PC-9 (cell line): ENCODE measurements around the gene SYTL2. TPM values are rescaled to one million over a fixed set of nuclear protein-coding genes. Genes with fewer than 3 reads are reported as not detected.

Source experiments
- BruUV-seq: library from RNA; stranded (reverse); fragments of 400-500 nt; replicated peaks from 2 replicates; lab custom pipeline; 2021; lab: Mats Ljungman, UMichigan
- CTCF ChIA-PET: fragments of 300-600 bp; sonication (Branson Sonifier 250); formaldehyde crosslinking; loops from one replicate; lab custom pipeline; 2022; ENCODE audit warnings: antibody characterized with exemption; lab: Charles Lee
- POLR2A ChIA-PET: fragments of 300-600 bp; sonication (Branson Sonifier 250); formaldehyde crosslinking; loops from one replicate; lab custom pipeline; 2022; ENCODE audit warnings: antibody characterized with exemption; ENCODE audit not compliant: unreplicated experiment; lab: Charles Lee
- DNase-seq, 2 experiments: peaks; one replicate each; pipeline versions ENCODE4 v3.0.0 to v3.0.0-alpha.2; 2015 to 2022; ENCODE audit warnings: mixed read lengths in 1 of 2
- H2AFZ ChIP-seq: fragments of 200-600 bp; sonication (generic); 2 replicates; pipeline ENCODE4 v1.8.1; 2017; ENCODE audit warnings: antibody characterized with exemption
- H3F3A ChIP-seq: fragments of 200-600 bp; sonication (generic); 2 replicates; pipeline ENCODE4 v1.8.1; 2017; ENCODE audit warnings: antibody characterized with exemption, mild to moderate bottlenecking, low read depth; ENCODE audit not compliant: insufficient read depth
- H3K27ac ChIP-seq: fragments of 200-600 bp; sonication (generic); 2 replicates; pipeline ENCODE4 v1.6.1; 2016; ENCODE audit warnings: mixed run types
- H3K27me3 ChIP-seq: fragments of 200-600 bp; sonication (generic); 2 replicates; pipeline ENCODE4 v1.6.1; 2016; ENCODE audit warnings: low read depth, mixed run types; ENCODE audit not compliant: insufficient read depth
- H3K36me3 ChIP-seq: fragments of 200-600 bp; sonication (generic); 2 replicates; pipeline ENCODE4 v1.6.1; 2016; ENCODE audit warnings: low read depth, mixed run types
- H3K4me1 ChIP-seq: fragments of 200-600 bp; sonication (generic); replicated peaks from 2 replicates; pipeline ENCODE4 v1.6.1; 2016; ENCODE audit warnings: mixed run types; ENCODE audit not compliant: insufficient read depth
- H3K4me2 ChIP-seq: fragments of 200-600 bp; sonication (generic); 2 replicates; pipeline ENCODE4 v1.6.1; 2017; ENCODE audit warnings: mixed run types
- H3K4me3 ChIP-seq: fragments of 200-600 bp; sonication (generic); 2 replicates; pipeline ENCODE4 v1.6.1; 2016; ENCODE audit warnings: mixed run types
- H3K79me2 ChIP-seq: fragments of 200-600 bp; sonication (generic); 2 replicates; pipeline ENCODE4 v1.6.1; 2017; ENCODE audit warnings: low read depth, mixed run types
- H3K9me2 ChIP-seq: fragments of 200-600 bp; sonication (generic); 2 replicates; pipeline ENCODE4 v1.8.1; 2017; ENCODE audit warnings: mild to moderate bottlenecking; ENCODE audit not compliant: insufficient read depth
- H3K9me3 ChIP-seq: fragments of 200-600 bp; sonication (generic); 2 replicates; pipeline ENCODE4 v1.8.1; 2016; ENCODE audit warnings: low read depth; ENCODE audit not compliant: insufficient read depth
- H4K20me1 ChIP-seq: fragments of 200-600 bp; sonication (generic); 2 replicates; pipeline ENCODE4 v1.8.1; 2017; ENCODE audit not compliant: insufficient read depth
- EZH2 ChIP-seq: fragments of 200-600 bp; sonication (generic); IDR thresholded peaks from 2 replicates; pipeline ENCODE4 v1.8.0; 2017; ENCODE audit warnings: antibody characterized with exemption, low read depth
- intact Hi-C: fragments of 100-400 bp; cut with micrococcal nuclease; formaldehyde crosslinking; loops from one replicate; pipeline ENCODE4 v1.10.0; 2022; ENCODE audit not compliant: unreplicated experiment
- total RNA-seq: library from RNA; stranded (reverse); gene quantifications from 2 replicates; pipeline ENCODE4 v1.2.3, GENCODE V29; 2021
- TF ChIP-seq, protein P1 (sequence below): fragments of 200-600 bp; sonication (generic); conservative IDR thresholded peaks from 2 replicates; pipeline ENCODE4 v1.6.1; 2017; ENCODE audit warnings: mixed run types, antibody characterized with exemption, mild to moderate bottlenecking, moderate library complexity

Gene SYTL2
- total RNA-seq, 1 experiment from 2014 or later = 13.3 TPM

DNA sequence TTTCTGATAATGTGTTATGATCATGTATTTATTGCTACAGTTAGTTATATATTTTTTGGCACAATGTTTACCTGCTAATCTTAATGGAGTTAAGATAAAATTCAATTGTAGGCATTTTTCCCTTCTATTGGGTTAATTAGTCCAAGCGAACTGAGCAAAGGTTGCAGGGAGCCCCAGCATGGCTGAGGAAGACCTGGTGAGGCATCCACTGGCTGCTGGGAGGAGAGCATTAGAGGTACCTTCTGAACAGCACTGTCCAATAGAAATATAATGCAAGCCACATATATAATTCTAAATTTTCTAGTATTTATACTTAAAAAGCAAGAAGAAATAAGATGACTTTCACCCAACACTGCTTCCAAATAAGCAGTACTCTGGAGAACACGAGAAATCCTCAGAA is 163.9 kb downstream of the SYTL2 start:
- H2AFZ ChIP-seq = peak overlapping the region; percentile 92
- H3K27ac ChIP-seq = peak overlapping the region; percentile 76
- intact Hi-C loops = no loop called here
- BruUV-seq = no TSS peak
- H4K20me1 ChIP-seq = no peaks in the 10 kb centered on the region
- H3K4me1 ChIP-seq = peaks cover 24% of the 10 kb centered on the region
- H3K79me2 ChIP-seq = peaks cover 26% of the 10 kb centered on the region
- H3F3A ChIP-seq = peaks cover 49% of the 10 kb centered on the region
- H3K4me2 ChIP-seq = peak overlapping the region; percentile 90
- H3K27me3 ChIP-seq = no peaks in the 10 kb centered on the region
- no peak for TF ChIP-seq EZH2
- TF ChIP-seq, protein P1, sequence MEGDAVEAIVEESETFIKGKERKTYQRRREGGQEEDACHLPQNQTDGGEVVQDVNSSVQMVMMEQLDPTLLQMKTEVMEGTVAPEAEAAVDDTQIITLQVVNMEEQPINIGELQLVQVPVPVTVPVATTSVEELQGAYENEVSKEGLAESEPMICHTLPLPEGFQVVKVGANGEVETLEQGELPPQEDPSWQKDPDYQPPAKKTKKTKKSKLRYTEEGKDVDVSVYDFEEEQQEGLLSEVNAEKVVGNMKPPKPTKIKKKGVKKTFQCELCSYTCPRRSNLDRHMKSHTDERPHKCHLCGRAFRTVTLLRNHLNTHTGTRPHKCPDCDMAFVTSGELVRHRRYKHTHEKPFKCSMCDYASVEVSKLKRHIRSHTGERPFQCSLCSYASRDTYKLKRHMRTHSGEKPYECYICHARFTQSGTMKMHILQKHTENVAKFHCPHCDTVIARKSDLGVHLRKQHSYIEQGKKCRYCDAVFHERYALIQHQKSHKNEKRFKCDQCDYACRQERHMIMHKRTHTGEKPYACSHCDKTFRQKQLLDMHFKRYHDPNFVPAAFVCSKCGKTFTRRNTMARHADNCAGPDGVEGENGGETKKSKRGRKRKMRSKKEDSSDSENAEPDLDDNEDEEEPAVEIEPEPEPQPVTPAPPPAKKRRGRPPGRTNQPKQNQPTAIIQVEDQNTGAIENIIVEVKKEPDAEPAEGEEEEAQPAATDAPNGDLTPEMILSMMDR = no peak
- H3K4me3 ChIP-seq = peak overlapping the region; percentile 72
- POLR2A ChIA-PET = interaction anchor here (0.6 to 0.9 kb wide), 2 partner anchors 18 to 519 kb away, joined by 6 to 10 read pairs; no protein-coding TSS in a partner anchor
- no peaks in the 10 kb centered on the region for H3K9me2 ChIP-seq
- DNase-seq = peak in 1 of 2 experiments; percentile 31
- H3K36me3 ChIP-seq = peaks cover 5% of the 10 kb centered on the region
- no peaks in the 10 kb centered on the region for H3K9me3 ChIP-seq
- CTCF ChIA-PET = interaction anchor here (1.2 kb wide), 1 partner anchor 12 kb away, joined by 3 read pairs; no protein-coding TSS in a partner anchor

Other genes with a start within 250 kb of the SYTL2 start
- 4.4 and 6.4 TPM in 2 replicates for gene DLG2, start 183.8 kb downstream of the SYTL2 start, total RNA-seq
- 32.6 and 38.1 TPM in 2 replicates for gene TMEM126B, start 182.5 kb downstream of the SYTL2 start, total RNA-seq
- 17.7 and 26.3 TPM in 2 replicates for gene TMEM126A, start 163.2 kb downstream of the SYTL2 start, total RNA-seq
- 60.3 and 66.1 TPM in 2 replicates for gene CREBZF, start 146.0 kb downstream of the SYTL2 start, total RNA-seq
- gene CCDC89, start 124.9 kb downstream of the SYTL2 start, total RNA-seq = 0.28 and 0.50 TPM in 2 replicates
- not detected in 2 replicates for gene CCDC83, start 44.2 kb upstream of the SYTL2 start, total RNA-seq